Posterior cingulate gyrus (tissue), 11 donors: ENCODE data around the gene VWC2.
A peak's percentile ranks its signal among the peaks of the same experiment; 100 is the strongest.
"Not testable (repeated sequence)": the region's sequence is repeated elsewhere in the genome, so short reads cannot be mapped to it uniquely, and the experiment has no call there.

Experiments used
- DNase-seq, 10 donors: peaks; one replicate each; pipeline versions ENCODE4 v3.0.0 to v3.0.0-alpha.2; 2020 to 2021; ENCODE audit warnings: mixed read lengths in 3 of 10
- intact Hi-C: fragments of 100-400 bp; cut with DNase I; formaldehyde crosslinking; loops from one replicate; pipeline ENCODE4 v1.15.1; 2023

Gene VWC2

DNA sequence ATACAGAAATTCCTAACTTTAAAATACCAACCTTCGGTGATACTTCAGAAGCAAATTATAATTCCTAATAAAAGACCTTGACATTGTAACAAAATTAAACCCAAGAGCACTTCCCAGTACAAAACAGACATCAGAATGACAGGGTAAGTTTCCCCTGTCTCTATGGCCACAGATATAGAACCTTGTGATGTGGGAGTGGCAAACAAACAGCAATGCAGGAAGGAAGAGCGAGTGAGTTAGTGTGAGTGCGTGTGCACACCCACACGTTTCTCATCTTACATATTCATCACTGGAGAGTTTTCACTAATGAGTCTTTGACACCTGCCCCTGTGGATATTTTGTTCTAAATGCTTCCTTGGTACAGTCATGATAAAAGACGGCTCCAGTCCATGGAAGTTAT lies 72.2 kb downstream of the VWC2 start:
- no peak for DNase-seq
- intact Hi-C loops, result no loop called here

DNA sequence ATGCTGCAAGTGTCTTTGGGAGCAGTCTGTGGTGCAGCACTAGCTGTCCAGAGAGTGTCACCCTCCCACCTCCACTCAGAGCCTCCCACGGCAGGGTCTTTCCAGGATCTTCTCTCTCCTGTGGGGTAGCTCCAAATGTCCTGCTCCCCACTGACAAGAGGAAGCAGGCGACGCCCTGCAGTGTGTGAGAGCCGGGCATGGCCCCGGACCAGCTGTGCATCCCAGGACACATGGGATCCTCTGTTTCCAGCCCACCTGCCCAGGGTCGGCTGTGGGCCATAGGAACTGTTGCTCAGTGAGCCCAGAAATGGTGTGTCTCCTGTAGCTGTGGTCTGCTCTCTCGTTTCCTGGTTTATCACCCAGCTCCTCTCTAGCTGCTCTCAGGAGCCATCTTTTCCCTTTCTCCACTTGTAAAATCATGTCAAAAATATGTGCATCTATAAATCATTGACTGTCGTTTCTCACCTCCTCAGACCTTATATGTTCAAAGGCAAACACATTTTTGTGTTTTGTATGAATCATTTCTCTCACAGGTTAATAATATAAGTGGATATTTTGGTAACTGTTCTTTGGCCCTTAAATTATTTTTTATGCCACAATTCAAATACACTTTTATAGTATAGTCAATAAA lies 74.9 kb downstream of the VWC2 start:
- intact Hi-C loops, result no loop called here

DNA sequence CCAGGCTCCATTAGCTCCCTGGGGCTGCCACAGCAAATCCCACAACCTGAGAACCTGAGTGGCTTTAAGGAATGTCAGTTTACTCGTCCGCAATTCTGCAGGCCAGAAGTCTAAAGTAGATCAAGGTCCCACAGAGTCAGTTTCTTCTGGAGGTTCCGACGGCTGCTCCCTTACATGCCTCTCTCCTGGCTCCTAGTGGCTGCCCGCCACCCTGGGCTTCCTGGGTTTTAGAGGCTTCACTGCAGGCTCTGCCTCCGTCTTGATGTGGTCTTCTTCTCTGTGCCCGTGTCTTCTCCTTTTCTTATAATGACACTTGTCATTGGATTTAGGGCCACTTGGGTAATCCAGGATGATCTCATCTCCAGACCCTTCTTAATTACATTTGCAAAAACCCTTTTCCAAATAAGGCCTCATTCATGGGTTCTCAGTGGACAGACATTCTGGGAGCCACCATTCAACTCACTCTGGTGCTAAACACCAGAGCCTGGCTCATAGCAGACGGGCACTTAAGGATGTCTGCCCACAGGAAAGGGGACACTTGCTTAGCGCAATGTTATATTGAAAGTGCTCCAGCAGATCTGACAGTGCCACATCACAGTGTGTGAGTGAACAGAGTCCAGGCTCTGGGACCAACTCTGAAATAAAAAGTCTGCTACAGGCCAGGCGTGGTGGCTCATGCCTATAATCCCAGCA lies 77.6 kb downstream of the VWC2 start:
- intact Hi-C loops, result no loop called here
- peak in 2 of 10 donors; percentile 79 to 84 for DNase-seq

More for the DNA sequence above, 74.9 kb downstream of the VWC2 start:
- peak in 2 of 10 donors; percentile 53 to 75 for DNase-seq

DNA sequence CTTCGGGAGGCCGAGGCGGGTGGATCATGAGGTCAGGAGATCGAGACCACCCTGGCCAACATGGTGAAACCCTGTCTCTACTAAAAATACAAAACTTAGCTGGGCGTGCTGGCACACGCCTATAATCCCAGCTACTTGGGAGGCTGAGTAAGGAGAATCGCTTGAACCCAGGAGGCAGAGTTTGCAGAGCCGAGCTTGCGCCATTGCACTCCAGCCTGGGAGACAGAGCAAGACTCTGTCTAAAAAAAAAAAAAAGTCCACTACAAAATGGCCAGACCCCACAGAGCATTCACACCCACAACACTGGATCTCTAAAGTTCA lies 78.1 kb downstream of the VWC2 start:
- DNase-seq, result peak in 2 of 10 donors; percentile 52 to 59
- intact Hi-C loops, result not testable (repeated sequence)

DNA sequence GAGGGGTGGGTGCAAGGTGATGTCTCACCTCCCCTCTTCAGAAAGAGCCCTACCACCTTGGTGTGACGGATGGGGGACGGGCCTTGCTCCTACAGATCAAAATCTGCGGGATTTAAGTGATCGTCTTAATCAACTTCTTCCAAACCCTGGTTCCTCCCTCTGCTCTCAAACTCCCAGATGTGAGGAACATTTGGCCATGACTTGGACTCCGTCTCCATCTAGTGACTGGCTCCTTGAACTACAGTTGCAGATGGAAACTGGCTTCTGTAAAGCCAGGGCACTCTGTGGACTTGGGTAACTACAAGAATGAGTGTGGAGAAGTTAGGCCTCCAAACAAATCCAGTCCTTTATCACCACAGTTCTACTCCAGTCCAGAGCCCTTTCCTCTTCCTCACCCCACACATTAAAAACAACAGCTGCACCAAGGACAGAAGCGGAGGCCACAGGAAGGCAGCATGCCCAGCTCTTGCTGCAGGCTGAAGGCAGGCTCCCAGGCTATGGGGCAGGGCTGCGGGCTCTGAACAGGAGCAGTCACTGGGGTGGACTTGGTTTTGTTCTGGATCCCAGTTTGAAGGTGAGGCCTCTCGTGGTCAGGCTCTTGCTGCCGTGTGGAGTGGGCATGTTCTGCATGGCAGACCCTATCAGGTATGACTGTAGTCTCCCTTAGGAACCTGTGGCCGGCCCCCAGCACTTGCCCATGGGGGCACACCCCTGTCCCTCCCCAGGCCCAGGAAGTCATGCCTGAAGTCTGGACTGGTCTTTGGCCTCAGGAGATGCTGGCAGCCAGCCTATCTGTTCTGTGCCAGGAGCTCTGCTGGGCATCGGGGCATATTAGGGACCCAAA lies 79.4 kb downstream of the VWC2 start:
- intact Hi-C loops, result loop anchor here (1.0 kb wide), 1 partner anchor 1554 kb away; no protein-coding TSS in a partner anchor
- peak in 5 of 10 donors; percentile 26 to 83 (median 59) for DNase-seq

DNA sequence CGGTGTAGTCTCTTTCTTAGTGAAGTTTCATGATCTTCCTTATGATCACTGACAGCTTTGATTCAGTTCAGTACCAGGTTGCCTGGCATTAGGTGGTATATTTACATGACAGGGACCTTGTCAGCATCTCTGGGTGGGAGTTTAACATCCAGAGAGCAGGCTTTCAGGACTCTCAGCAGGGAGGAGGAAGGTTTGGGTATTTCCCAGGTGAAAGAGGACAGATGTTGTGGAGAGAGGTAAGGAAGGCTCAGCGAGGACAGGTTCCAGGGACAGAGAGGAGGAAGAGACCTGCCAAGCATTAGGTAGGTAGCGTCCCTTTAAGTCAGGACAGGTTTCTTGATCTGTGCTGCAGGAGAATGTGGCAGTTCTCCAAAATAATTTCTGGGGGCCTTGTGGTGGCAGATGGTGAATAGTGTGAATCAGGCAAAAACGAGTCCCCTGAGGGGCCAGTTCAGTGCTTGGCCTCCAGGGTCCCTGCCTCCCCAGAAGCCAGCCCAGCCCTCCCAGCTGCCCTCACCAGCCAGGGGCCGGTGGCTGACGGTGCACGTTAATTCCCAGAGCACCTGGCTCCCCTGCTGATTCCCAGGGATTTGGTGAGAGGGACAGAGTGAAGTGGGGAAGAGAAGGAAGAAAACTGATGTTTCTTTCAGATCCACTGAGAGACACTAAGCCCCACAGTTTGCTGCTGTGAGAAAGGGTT lies 82.0 kb downstream of the VWC2 start:
- DNase-seq, result peak in 1 of 10 donors; percentile 72
- intact Hi-C loops, result no loop called here

DNA sequence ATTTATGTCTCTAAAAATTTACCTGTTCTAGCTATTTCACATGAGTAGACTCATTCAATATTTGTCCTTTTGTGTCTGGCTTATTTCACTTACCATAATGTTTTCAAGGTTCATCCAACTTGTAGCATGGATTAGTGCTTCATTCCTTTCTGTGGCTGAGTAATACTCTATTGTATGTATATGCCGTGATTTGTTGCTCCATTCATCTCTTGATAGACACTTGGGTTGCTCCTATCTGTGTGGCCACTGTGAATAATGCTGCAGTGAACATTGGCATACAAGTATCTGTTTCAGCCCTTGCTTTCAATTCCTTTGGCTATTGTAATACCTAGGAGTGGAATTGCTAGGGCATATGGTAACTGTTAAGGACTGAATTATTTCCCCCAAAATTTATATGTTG lies 86.9 kb downstream of the VWC2 start:
- intact Hi-C loops, result no loop called here
- no peak for DNase-seq

DNA sequence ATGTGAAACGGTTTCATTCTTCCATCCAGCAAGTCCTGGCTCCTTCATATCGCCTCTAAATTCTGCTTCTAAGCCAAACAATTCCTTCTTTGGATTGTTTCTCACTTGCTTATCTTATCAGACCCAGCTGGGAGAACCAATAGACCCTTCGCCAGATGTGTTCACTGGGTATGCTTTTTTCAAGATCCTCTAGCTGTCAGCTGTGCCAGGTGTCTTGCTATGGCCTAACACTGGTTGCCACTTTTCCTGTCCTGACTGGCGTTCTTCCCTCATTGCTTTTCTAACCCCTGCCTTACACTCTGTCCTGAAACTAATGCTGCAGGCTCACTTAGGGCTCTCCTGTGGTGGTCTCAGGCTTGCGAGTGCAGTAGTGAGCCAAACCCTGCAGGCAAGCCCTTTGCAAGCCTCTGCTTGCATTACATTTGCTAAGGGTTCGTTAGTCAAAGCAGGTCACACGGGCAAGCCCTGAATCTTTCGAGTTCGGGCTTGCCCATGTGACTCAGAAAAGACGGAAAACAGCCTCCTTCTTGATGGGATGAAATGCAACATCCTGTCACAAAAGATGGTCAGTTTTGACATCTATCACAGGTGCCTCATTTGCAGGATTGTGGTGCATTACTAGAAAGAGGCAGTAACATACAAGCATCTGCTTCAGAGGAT lies 92.8 kb downstream of the VWC2 start:
- DNase-seq, result no peak
- intact Hi-C loops, result no loop called here

DNA sequence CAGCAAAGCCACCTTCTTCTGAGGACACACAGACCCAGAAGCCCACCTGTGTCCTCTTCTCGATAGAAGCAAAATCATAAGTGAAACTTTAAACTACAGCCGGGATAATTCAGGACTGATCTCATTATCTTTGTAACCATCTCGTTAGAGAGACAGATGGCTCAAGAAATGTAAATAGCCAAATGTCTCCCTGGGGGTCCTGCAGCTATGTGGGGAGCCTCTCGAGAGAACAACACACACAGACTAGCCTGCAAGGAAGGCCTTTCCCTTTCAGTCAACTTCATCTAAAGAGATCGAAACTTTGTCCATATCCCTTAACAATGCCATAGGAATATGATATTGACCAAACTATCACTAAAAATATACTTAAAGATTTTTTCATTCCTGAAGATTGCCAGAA lies 93.5 kb downstream of the VWC2 start:
- intact Hi-C loops, result no loop called here
- DNase-seq, result no peak

DNA sequence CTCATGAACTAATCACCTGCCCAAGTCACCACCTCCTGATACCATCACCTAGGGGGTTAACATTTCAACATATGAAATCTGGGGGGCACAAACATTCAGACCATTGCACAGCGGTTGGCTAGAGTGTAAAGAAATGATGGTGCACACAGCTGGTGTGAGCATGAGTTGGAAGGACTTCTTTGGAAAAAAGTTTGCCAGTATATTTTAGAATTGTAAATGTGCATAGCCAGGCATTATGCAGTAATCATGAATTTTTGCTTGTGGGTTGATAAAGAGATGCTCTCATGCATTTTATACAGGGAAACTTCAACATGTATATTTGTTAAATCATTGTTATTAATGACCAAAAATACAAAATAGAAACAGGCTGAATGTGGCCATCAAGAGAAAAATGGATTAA lies 100.0 kb downstream of the VWC2 start:
- DNase-seq, result no peak
- intact Hi-C loops, result no loop called here

DNA sequence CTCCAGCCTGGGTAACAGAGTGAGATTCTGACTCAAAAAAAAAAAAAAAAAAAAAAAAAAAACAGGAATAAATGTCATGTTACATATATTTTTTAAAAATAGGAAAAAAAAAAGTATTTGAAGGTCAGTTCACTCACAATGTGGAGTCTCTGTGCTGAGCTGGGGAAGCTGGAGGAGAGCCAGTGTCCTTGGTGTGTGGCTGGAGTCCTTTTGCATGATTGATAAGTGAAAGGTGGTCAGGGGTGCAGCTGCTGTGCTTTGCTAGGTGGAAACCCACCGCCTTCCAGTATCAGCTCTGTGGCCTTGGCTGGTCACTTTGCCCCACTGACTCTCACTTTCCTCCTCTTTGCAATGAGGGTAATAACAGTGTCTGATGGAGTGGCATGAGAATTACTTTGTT lies 101.9 kb downstream of the VWC2 start:
- intact Hi-C loops, result no loop called here
- no peak for DNase-seq

DNA sequence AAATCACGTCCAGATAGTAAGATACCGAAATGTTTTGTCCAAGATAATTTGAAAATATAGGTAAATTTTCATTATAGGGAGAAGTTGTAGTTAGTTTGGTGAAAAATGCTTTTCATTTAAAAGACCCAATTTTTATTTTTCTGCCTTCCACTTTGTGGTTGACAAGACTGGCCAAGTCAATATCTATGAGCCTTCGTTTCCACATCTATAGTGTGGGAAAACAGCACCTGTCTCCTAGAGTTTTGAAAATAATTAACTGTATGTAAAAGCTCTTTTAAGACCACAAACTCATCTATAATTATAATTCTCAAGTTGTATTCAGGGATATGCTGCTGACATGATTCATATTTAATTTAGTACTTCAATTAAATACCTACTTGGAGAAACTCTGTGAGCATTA lies 102.8 kb downstream of the VWC2 start:
- intact Hi-C loops, result no loop called here

DNA sequence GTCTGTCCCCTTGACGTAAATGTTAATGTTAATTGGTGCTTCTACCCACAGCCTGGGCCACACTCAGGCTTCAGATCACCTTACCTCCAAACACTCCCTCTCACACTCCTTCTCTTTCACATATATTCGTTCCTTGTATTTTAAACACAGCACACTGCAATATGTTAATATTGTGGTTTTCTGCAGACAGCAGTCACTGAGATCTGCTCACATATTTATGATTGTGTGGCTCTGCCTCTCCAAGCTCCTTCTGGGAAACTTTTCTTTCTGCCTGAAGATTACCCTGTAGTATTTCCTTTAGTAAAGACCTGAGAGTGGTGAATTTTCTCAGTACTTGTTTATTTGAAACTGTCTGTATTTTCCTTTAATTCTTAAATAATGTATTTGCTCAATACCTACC lies 104.7 kb downstream of the VWC2 start:
- intact Hi-C loops, result no loop called here
- no peak for DNase-seq

More for the DNA sequence above, 102.8 kb downstream of the VWC2 start:
- no peak for DNase-seq

DNA sequence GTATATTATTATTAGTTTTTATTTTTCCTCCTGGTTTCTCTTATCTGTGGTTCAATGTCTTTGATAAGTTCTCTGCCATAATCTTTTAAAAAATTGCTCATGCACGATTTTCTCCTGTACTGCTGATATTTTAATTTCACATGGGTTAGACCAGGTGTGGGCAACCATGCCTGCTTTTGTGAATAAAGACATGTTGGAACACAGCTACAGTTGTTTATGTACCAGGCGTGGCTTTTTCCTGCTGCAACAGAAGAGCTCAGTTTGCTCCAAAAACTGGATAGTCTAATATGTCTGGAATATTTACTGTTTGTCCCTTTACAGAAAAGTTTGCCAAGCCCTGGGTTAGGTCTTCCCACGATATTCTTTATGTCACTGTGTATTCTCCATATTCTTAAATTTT lies 105.2 kb downstream of the VWC2 start:
- intact Hi-C loops, result no loop called here
- no peak for DNase-seq

DNA sequence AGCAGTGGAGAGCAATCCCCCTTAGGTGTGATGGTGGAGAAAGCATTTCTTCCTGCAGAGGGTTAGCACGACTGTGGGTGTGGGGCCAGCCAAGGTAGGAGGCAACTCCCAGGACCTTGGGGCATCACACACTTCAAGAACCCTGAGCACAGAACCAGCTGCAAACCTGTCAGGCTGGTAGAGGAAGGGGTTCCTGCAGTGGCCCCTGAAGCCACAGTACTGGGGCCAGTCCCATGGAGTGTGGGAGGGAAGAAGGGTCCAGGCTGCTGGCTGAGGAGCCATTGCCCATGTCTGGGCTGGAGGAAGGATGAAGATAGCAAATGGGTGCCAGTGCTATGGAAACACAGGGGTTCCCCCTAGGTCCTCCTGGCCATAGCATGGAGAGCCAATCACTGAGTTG lies 110.5 kb downstream of the VWC2 start:
- DNase-seq, result peak in 1 of 10 donors; percentile 70
- intact Hi-C loops, result no loop called here

DNA sequence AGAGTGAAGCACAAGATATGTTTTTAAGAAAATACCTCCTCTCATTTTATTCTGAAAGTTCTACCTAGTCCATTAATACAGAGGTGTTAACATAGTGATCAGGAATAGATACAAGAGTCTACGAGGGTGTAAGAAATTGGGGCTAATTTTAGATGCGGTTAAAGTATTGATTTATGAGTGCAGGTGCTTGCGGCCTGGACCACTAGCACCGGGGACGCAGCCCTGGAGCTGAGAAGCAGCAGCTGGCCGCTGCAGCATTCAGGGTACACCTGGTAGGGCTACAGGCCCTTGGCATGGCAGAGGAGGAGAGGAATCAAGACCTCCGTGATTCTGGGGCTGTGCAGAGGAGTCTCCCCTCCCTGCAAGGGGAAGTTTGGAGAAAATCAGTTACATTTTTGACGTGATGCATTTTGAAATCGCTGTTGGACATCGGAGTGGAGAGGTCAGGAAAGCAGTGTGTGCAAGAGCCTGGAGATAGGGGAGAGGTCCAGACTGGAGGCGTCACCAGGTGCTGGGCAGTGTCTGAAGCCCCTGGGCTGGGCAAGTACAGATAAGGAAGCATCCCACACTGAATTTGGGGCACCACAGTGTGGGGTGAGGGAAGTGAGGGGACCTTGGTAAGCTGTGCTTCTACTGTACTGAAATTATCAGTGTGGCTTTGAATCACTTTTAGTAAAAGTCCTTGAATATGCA lies 112.3 kb downstream of the VWC2 start:
- DNase-seq, result peak in 1 of 10 donors; percentile 71
- intact Hi-C loops, result no loop called here

DNA sequence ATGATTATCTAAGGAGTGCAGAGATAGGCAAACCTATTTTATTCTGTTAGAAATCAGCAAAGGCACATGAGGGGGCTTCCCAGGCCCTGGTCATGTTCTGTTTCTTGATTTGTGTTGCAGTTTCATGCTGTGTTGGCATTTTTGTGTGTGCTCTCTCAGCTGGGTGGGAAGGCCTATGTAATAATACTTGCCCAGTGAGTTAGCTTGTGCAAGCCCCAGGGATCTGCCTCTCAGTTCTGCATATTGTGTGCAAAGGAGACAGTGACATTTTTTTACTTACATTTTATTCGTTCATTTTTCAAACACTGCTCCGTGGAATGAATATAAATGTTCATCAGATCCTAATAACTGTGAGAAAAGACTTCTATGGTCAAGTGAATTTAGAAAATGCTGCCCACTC lies 119.0 kb downstream of the VWC2 start:
- DNase-seq, result no peak
- intact Hi-C loops, result no loop called here

DNA sequence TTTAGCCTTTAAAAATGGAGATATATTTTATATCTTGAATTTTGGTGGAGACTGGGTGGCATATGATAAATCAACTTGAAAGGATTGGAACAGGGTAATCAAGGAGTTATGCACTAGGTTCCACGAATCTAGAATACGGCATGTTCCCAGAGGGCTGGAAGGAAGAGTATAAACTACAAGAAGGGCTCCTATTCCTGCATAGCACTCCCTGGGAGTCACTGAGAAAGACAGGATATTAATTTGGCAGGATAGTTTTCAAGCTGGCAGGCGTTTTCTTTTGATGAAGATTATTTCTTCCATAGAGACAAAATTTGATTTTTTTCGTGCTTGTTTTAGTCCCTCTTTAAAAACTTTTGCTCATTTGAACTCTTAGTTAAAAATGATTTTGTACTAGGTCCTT lies 119.7 kb downstream of the VWC2 start:
- DNase-seq, result no peak
- intact Hi-C loops, result no loop called here

DNA sequence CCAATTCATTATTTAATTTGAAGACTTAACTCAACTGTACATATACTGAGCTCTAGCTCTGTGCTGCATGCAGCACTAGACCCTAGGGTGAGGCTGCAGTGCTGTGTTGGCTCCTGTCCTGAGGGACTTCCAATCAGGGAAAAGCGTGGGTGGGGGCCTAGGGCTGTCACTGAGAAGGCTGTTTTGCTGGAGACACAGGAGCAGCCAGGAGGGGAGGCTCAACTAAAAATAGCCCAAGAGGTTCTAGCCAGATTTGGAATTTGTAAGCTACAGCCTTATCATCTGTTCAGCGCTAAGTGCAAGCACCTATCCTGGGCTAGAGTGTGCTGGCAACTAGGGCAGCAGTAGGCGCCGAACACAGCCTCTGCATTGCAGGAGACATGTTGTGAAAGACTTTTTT lies 121.1 kb downstream of the VWC2 start:
- DNase-seq, result peak in 3 of 10 donors; percentile 12 to 52 (median 25)
- intact Hi-C loops, result no loop called here

DNA sequence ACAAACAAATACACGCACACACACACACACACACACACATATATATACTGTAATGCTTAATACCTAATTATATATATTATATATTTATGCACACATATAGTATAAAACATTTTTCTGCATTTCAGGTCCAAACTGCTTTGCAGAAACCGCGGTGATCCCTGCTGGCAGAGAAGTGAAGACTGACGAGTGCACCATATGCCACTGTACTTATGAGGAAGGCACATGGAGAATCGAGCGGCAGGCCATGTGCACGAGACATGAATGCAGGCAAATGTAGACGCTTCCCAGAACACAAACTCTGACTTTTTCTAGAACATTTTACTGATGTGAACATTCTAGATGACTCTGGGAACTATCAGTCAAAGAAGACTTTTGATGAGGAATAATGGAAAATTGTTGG lies 138.5 kb downstream of the VWC2 start:
- peak in 4 of 10 donors; percentile 10 to 81 (median 41) for DNase-seq
- intact Hi-C loops, result no loop called here
